DMS79 treated with DMSO at 0.1 percent for 48 hours (cell line): ENCODE measurements around the gene DOCK7.
A peak's percentile ranks its signal among the peaks of the same experiment; 100 is the strongest.
"Not testable (repeated sequence)": the region's sequence is repeated elsewhere in the genome, so short reads cannot be mapped to it uniquely, and the experiment has no call there.

ENCODE experiments used
- DNase-seq: peaks from one replicate; lab custom pipeline; 2025; lab: John Stamatoyannopoulos, UW

DOCK7 gene

GRCh38 chr1:62694479-62694878, 6.3 kb upstream of the DOCK7 start:
- DNase-seq: not testable (repeated sequence)

- no peak for DNase-seq
Observed at GRCh38 chr1:62693123-62693522, 4.9 kb upstream of the DOCK7 start.

GRCh38 chr1:62691062-62691844, 3.1 kb upstream of the DOCK7 start:
- DNase-seq: no peak

GRCh38 chr1:62689524-62689923, 1.3 kb upstream of the DOCK7 start:
- no peak for DNase-seq

- DNase-seq: no peak
Observed at GRCh38 chr1:62688687-62689085, 500 bp upstream of the DOCK7 start.

- peak; percentile 52 for DNase-seq
Observed at GRCh38 chr1:62687421-62687902, 724 bp downstream of the DOCK7 start.

GRCh38 chr1:62686822-62687221, 1.4 kb downstream of the DOCK7 start:
- no peak for DNase-seq

- DNase-seq: no peak
Observed at GRCh38 chr1:62685431-62685859, 2.7 kb downstream of the DOCK7 start.

GRCh38 chr1:62682531-62682930, 5.7 kb downstream of the DOCK7 start:
- no peak for DNase-seq

GRCh38 chr1:62680992-62681391, 7.2 kb downstream of the DOCK7 start:
- DNase-seq: not testable (repeated sequence)

GRCh38 chr1:62677822-62678221, 10.4 kb downstream of the DOCK7 start:
- not testable (repeated sequence) for DNase-seq

- no peak for DNase-seq
Observed at GRCh38 chr1:62676611-62677356, 11.4 kb downstream of the DOCK7 start.

- no peak for DNase-seq
Observed at GRCh38 chr1:62673629-62674028, 14.6 kb downstream of the DOCK7 start.

GRCh38 chr1:62672029-62672428, 16.2 kb downstream of the DOCK7 start:
- DNase-seq: no peak

GRCh38 chr1:62654744-62655143, 33.4 kb downstream of the DOCK7 start:
- no peak for DNase-seq

- DNase-seq: no peak
Observed at GRCh38 chr1:62652387-62652786, 35.8 kb downstream of the DOCK7 start.

GRCh38 chr1:62643283-62643682, 44.9 kb downstream of the DOCK7 start:
- no peak for DNase-seq

- no peak for DNase-seq
Observed at GRCh38 chr1:62637392-62638105, 50.6 kb downstream of the DOCK7 start.

- no peak for DNase-seq
Observed at GRCh38 chr1:62628506-62628905, 59.7 kb downstream of the DOCK7 start.

GRCh38 chr1:62625415-62625814, 62.8 kb downstream of the DOCK7 start:
- DNase-seq: no peak

- DNase-seq: no peak
Observed at GRCh38 chr1:62621907-62622306, 66.3 kb downstream of the DOCK7 start.

- DNase-seq: no peak
Observed at GRCh38 chr1:62613890-62614289, 74.3 kb downstream of the DOCK7 start.

GRCh38 chr1:62613325-62613727, 74.9 kb downstream of the DOCK7 start:
- no peak for DNase-seq
